GM19025 (cell line): Measurements from ENCODE around the gene SEMA3C.

Experiments used
- ATAC-seq: cut with Tn5 transposase; IDR thresholded peaks from one replicate; pipeline ENCODE4 v1.9.1; 2021; ENCODE audit warnings: mild to moderate bottlenecking, low read depth, moderate library complexity; ENCODE audit not compliant: unreplicated experiment

The SEMA3C gene

DNA sequence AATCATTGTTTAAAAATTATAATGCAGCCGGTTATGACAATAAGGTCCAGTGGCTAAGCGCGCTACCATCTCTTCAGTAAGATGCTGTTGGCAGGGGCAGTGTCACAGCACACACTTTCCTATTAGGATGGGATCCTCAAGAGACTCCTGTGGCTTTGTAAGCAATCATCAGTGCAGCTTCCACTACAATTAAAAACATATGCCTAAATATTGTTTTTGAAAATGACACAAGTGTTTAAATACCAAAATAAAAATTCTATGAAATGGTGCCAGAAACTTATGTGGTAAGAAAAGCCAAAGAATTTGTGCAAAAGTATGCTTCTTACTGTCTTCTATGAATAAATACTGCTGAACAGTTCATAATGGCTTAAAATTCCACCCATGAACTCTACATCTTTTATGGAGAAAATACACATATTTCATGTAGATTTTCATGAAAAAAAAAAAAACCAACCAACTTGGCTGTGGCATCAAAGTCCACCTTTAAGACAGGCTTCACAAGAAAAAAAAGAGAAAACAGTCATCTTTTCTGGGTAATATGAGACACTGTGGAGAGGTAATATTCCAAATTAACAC, 132.8 kb downstream of the SEMA3C start:
- no peak for ATAC-seq

DNA sequence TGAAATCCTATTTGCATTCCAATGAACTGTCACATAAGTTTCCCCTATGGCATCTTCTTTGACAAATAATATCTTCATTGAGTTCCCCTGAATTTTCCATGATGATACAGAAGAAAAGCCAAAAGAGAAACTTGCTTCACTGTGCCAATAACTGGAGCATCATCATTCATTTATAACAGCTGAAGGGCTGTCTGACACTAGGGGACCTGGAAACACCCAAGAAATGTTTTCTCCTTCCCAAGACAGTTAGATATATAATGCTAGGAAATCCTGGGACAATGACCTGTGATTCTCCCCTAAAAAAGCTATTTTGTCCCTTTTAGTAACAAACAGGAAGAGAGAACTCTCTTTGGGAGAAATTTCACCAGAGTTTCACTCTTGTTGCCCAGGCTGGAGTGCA, 133.6 kb downstream of the SEMA3C start:
- no peak for ATAC-seq

- no peak for ATAC-seq
Observed at GRCh38 chr7:80783678-80784327, 135.0 kb downstream of the SEMA3C start.

DNA sequence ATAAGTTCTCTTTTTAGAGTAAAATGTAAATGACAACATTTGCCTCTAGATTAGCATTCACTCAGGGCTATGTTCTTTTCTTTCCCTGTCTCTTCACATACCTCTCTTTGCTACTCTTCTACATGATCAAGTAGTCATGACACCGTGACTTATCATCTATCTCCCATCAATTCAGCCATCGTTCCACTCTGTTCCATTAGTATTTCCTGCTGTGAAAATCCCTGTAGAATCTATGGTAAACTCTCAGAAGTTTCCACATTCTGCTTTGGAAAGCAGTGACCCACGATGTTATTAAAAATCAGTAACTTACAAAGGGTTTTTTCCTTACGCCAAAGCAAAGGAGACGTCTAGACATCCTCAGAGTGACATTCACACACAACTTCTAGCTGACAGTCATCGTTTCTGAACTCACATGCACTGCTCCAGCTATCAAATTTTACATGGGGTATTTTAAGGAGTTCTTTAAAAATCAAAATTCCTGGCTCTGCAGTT, 135.6 kb downstream of the SEMA3C start:
- no peak for ATAC-seq

DNA sequence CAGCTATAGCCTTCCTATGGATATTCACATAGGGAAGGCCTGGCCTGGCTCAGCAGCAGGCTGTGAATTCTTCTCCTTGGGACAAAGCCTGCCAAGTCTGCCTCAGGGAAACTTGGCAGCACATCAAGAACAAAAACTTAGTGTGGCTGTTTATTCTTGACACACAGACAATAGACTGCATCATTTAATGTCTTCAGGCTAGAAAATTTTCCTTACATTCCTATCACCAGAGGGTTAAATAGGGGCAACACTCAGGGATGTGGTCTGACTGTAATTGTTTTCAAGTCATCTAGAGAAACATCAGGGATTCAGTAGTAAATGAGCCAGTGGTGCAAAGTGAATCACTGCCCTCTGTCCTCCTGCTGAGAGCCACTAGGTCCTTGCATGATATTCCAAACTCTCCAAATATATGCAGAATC, 137.3 kb downstream of the SEMA3C start:
- ATAC-seq = no peak

GRCh38 chr7:80781146-80781545, 137.7 kb downstream of the SEMA3C start:
- ATAC-seq = no peak

DNA sequence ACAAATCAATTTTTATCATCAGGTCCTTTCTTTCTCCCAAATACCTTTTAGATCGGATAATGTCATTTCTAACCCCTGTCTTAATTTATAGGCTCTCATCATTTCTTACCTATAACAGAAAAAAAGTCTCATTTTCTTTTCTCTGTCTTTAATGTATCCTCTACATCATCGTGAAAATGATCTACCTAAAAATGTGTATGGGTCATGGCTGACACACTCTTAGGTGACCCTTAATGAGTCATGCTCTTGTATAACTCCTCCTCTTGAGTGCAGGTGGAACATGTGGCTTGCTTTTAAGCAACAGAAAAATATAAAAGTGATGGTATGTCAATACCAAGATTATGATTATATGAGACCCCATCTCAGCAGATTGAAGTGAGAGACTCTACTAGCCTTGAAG, 139.4 kb downstream of the SEMA3C start:
- ATAC-seq = no peak

DNA sequence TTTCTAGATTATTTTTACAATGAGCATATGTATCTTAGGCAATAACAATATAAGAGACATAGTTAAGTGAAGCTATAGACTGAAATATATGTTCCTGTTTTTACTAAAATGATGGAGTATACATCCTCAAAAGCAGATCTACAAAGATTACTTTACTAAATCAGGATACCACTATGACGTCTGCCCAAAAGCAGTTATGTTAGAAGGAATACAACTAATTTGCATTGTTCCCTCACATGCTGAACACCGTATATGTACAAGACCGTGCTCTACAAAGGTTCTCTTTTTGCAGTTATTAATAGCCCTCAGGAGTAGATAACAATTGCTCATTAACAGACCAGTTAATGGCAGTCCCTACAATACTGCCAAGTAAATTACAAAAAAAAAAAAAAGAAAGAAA, 143.0 kb downstream of the SEMA3C start:
- ATAC-seq = no peak

- no peak for ATAC-seq
Observed at GRCh38 chr7:80775482-80775881, 143.4 kb downstream of the SEMA3C start.

- no peak for ATAC-seq
Observed at GRCh38 chr7:80774843-80775242, 144.0 kb downstream of the SEMA3C start.

- no peak for ATAC-seq
Observed at GRCh38 chr7:80773787-80774508, 144.9 kb downstream of the SEMA3C start.

GRCh38 chr7:80772347-80772993, 146.4 kb downstream of the SEMA3C start:
- no peak for ATAC-seq

DNA sequence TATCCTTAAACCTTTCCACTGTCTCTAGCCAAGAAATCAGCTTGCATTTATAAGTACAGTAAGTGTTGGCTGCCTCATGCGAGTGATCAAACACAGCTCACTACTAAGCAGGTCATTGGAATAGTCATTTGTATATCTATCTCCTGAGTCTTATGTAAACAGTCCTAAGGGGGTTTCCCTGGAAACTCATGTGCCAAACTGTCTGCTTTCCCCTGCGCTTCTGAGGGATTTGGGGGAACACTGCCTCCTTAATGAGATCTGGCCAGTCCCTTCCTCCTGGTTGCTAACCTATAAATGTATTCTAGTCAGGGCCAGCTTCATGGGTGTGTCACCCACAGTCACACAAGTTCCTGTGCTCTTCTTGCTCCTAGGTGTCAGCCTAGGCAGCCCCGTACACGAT, 147.3 kb downstream of the SEMA3C start:
- ATAC-seq = no peak

GRCh38 chr7:80770675-80771081, 148.2 kb downstream of the SEMA3C start:
- ATAC-seq = peak; percentile 69

DNA sequence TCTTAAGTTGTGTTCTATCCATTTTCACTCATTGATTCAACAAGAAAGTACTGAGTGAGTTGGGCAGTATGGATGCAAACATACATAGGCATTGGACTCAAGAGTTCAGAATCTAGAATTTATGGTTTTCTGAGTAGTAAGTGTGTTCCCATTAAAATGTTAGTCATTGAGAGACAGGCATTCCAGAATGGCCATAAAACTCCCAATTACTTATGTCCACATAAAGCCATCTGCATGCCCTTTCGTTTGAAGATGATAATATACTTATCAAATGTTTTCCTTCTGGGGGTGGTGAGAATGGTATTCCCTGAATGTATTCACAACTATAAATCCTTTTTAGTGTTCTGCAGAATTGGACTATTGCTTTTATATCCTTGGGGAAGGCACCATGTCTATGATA, 148.8 kb downstream of the SEMA3C start:
- ATAC-seq = no peak

GRCh38 chr7:80768756-80769155, 150.1 kb downstream of the SEMA3C start:
- ATAC-seq = no peak

DNA sequence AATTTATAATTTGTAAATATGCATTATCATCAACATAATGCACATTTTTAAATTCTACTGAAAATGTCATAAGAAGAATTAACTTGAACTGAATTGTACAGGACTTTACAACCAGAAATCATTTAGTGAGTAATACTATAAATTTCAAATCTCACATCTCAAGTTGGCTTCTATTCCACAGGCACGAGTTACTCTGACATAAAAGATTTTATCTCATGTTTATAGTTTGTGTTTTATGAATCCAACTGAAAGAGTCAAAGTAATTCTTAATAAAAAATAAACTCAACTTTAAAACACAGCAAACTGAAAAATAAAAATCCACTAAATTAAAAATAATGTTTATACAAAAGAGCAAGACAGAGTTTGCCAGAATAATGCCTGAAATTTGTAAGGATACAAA, 151.2 kb downstream of the SEMA3C start:
- ATAC-seq = no peak

- no peak for ATAC-seq
Observed at GRCh38 chr7:80766724-80767123, 152.1 kb downstream of the SEMA3C start.

DNA sequence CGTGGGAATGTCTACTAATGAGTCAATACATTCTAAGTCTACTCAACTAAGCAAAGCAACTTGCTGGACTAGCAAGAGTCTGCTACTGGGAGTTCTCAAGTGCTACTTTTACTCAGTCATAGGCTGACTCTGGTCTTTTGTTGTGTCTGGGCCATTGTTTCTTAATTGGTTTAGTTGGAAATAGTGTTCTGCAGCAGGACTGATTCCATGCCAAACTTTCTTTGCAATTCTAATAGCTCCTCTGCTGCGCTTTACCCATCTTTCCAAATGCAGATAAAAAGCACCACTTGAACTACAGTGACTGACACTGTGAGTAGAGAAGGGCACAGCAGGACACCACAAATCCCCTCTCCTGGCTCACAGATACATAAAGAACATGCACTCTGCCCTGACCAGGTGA, 154.7 kb downstream of the SEMA3C start:
- ATAC-seq = no peak

- no peak for ATAC-seq
Observed at GRCh38 chr7:80763704-80764103, 155.1 kb downstream of the SEMA3C start.

DNA sequence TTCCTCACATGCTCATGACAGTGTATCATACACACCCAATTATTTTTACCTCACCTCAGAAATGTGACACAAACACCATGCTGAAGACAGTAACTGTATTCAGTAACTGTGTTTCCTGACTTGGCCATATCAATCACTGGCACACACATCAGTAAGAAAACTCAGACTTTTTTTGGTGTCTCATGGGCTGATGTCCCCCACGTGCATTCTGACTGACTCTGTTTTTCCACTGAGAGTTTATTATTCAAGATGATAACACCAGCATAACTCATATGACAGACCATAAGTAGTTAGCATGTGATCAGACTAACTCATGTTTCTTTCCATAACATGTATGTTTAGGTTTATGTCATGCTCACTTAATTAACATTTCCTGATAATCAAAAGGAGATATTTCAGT, 155.6 kb downstream of the SEMA3C start:
- no peak for ATAC-seq
